GM11168 (cell line): ENCODE data around the gene GPR132.
"Not testable (repeated sequence)": the region's sequence is repeated elsewhere in the genome, so short reads cannot be mapped to it uniquely, and the experiment has no call there.

Source experiments
- in situ Hi-C: fragments of 300-500 bp; cut with MboI; formaldehyde crosslinking; loops from one replicate; pipeline ENCODE4 v1.12.0; 2022; ENCODE audit warnings: low sequenced_read_pairs; ENCODE audit not compliant: unreplicated experiment

The GPR132 gene

GRCh38 chr14:105064721-105065143 is 498 bp downstream of the GPR132 start:
- in situ Hi-C loops: no loop called here

GRCh38 chr14:105064001-105064400 is 1.2 kb downstream of the GPR132 start:
- in situ Hi-C loops: no loop called here

DNA sequence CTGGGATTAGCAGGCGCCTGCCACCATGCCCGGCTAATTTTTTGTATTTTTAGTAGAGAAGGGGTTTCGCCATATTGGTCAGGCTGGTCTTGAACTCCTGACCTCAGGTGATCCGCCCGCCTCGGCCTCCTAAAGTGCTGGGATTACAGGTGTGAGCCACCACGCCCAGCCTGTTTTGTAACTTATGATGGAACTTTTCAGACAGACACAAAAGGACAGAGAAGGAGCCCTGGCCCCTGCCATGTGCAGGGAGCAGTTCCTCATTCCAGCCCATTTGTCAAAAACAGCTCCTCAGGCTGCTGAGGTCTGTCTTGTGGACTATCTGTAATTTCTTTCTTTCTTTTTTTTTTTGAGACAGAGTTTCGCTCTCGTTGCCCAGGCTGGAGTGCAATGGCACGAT is 1.7 kb downstream of the GPR132 start:
- in situ Hi-C loops: not testable (repeated sequence)

DNA sequence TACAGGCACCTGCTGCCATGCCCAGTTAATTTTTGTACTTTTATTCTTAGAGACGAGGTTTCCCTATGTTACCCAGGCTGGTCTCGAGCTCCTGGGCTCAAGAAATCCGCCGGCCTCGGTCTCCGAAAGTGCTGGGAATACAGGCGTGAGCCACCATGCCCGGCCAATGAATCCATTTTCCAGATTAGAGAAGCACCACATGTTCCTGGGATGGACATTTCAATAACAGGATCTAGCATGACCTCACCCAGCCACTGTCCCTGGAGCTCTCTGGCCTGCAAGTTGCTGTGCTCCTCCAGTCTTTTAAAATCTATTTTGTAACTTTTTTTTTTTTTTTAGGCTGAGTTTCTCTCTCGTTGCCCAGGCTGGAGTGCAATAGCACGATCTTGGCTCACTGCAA is 2.2 kb downstream of the GPR132 start:
- in situ Hi-C loops: no loop called here

- in situ Hi-C loops: no loop called here
Measured at GRCh38 chr14:105062048-105062433, 3.2 kb downstream of the GPR132 start.

DNA sequence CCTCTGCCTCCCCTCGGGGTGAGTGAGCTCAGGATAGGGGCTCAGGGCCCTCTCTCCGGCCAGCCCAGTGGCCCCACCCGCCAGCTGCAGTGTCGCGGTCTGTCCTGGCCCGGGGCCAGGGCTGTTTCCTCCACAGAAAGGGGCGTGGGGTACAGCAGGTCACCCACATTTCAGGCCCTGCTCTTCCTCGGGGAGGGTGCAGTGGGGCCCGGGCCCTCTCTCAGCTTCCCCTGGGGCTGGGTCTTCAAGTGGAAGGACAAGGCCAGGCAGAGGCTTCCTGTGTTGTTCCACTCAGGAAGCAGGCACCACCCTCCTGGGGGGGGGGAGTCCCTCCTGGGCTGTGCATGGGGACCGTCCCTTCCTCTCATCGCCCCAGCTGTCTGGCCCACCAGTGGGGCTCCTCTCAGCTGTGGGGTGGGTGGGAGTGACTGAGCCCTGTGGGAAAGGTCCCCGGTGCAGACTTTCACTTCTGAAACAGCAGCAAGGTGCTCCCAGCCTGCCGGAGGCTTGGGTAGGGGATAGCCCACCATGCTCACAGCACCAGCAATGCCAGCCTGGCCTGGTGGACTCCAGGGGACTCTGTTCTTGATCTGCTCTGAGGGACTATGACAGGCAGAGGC is 3.7 kb downstream of the GPR132 start:
- in situ Hi-C loops: no loop called here

DNA sequence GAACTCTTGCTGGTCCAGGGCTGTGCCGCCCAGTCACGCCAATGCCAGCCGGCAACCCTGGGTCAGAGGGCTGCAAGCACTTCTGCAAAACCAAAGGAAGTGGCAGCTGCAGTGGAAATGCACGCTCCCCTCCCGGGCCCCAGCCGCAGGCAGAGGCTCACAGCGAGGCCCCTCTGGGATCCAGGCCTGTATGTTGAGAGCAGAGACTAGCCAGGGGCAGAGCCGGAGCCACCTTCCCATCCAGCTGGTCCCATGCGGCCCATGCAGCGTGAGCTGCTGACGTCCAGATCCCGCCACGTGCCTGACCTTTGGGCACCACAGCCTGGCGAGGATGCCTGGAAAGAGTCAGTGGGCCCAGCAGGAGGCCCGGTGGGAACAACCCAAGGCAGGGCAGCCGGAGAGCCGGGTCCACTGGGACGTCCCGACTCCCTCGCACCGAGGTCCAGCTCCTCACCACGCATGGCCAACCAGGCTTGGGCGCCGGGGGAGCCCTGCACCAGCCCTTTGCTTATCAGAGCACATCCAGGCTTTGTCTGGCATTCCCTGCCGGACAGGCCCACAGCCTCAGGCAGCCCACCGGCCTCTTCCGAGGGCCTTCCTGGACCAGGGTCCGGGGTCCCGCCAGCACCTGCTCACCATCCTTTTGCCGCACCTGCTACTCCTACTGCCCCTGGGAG is 4.3 kb downstream of the GPR132 start:
- in situ Hi-C loops: no loop called here

GRCh38 chr14:105059925-105060565 is 5.2 kb downstream of the GPR132 start:
- in situ Hi-C loops: no loop called here

DNA sequence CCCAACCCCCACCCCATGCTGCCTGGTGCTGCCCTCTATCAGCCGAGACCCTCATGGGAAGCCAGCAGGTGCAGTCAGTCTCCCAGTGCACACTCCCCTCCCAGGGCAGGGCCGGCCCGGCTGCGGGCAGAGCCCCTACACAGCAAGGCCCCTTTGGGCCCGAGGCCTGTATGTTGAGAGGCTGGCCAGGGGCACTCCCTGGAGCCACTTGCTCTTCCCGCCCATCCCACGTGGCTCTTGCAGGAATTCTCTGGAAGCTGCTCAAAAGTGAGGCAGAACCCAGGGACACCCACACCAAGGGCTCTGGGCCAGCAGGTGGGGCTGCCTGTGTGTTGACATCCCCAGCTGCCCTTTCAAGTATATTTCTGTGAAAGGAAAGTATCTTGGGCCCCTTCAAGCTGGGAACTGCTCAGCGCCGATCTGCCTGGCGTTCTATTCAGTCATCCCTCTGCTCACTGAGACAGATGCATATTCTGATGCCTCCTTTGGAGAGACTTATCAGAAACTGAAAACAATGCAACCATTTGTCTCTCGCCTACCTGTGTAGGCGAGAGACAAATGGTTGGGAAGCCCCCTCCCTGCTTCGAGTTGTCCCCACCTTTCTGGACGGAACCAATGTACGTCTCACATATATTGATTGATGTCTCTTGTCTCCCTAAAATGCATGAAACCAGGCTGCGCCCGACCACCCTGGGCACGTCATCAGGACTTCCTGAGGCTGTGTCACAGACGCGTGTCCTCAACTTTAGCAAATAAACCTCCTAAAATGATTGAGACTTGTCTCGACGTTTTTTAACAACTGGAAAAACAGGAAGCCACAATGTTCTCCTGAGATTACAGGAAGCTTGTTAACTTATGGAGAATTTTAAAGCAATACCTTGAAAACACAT is 6.0 kb downstream of the GPR132 start:
- in situ Hi-C loops: no loop called here

GRCh38 chr14:105058521-105059034 is 6.7 kb downstream of the GPR132 start:
- in situ Hi-C loops: no loop called here

- in situ Hi-C loops: no loop called here
Measured at GRCh38 chr14:105056303-105056831, 8.9 kb downstream of the GPR132 start.

GRCh38 chr14:105055736-105056302 is 9.4 kb downstream of the GPR132 start:
- in situ Hi-C loops: no loop called here

- in situ Hi-C loops: no loop called here
Measured at GRCh38 chr14:105055334-105055733, 9.9 kb downstream of the GPR132 start.

GRCh38 chr14:105053996-105054395 is 11.2 kb downstream of the GPR132 start:
- in situ Hi-C loops: no loop called here

- in situ Hi-C loops: no loop called here
Measured at GRCh38 chr14:105053421-105053820, 11.8 kb downstream of the GPR132 start.

GRCh38 chr14:105052110-105052458 is 13.1 kb downstream of the GPR132 start:
- in situ Hi-C loops: no loop called here

DNA sequence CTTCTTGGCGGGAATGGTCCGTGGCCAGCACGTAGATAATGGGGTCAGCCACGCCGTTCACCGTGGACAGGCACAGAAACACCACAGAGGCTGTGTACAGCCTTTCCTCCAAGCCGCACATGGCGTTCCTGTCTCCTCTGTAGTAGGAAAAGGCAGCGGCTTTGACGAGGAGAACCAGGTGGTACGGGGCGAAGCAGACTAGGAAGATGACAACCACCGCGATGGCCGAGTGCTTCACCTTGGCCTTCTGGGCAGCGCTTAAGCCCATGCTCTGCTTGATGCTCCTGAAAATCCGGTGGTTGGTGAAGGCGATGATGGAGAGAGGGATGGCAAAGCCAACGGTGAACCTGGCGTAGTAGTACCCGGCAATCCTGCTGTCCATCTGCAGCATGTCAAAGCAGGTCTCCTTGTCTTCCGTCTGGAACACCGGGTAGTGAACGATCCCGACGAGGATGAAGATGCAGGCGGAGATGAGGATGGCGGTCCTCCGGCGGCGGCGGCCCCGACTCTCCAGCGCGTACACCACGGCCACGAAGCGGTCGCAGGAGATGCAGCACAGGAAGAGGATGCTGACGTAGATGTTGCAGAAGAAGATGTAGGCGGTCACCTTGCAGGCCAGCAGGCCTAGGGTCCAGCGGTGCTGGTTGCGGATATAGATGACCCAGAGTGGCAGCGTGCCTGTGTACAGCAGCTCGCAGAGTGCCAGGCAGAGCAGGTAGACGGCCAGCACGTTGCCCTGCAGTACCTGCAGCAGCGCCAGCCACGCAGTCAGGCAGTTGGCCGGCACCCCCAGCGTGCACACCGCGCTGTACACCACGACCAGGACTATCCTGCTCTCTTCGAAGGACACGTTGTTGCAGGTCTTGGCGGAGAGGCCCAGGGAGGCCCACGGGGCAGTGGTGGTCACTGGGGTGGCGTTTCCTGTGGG is 13.8 kb downstream of the GPR132 start:
- in situ Hi-C loops: no loop called here

DNA sequence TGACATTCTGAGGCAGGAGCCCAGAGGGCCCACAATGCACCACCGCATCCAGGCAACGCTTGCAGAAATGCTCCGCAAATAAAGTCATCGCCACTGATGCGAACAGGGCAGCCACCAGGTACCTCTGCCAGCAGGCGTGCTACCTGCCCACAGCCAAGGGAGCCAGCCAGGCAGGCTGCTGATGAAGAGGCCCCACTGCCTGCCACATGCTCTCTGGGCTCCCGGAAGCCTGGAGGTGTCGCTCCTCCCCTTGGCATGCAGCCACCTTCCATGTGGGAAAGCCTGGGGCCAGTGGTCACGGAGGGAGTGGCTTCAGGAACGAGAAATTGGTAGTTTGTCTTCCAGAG is 14.7 kb downstream of the GPR132 start:
- in situ Hi-C loops: no loop called here
